Keratinocyte (primary cell): ENCODE data around the gene CAPZA1. TPM values are rescaled to one million over a fixed set of nuclear protein-coding genes. Genes with fewer than 3 reads are reported as not detected.

Source experiments
- DNase-seq: peaks from one replicate; pipeline ENCODE4 v3.0.0-alpha.2; 2011; ENCODE audit warnings: low read depth, missing footprints, low spot score
- FAIRE-seq: peaks from 2 replicates; lab custom pipeline; 2011; peaks lifted over from hg19 to GRCh38; lab: Jason Lieb, UNC
- H2AFZ ChIP-seq: 2 replicates; pipeline ENCODE4 v1.6.0; 2012; ENCODE audit warnings: low read length, control low read depth, inconsistent platforms; ENCODE audit not compliant: control insufficient read depth
- H3K27ac ChIP-seq: 2 replicates; pipeline ENCODE4 v1.5.1; 2011; ENCODE audit warnings: low read length; ENCODE audit not compliant: control insufficient read depth, insufficient read depth
- H3K27me3 ChIP-seq: 3 replicates; pipeline ENCODE4 v1.6.0; 2011; ENCODE audit warnings: low read length; ENCODE audit not compliant: control insufficient read depth, insufficient read depth; ENCODE audit errors: extremely low read depth
- H3K36me3 ChIP-seq, 2 experiments: 2 replicates in 1 of 2; 3 replicates in 1 of 2; pipeline ENCODE4 v1.5.1; 2011; ENCODE audit warnings: low read length in 2 of 2, mild to moderate bottlenecking in 1 of 2; ENCODE audit not compliant: control insufficient read depth in 2 of 2, insufficient read depth in 2 of 2; ENCODE audit errors: extremely low read depth in 1 of 2
- H3K4me1 ChIP-seq: 3 replicates; pipeline ENCODE4 v1.5.1; 2011; ENCODE audit warnings: low read length; ENCODE audit not compliant: control insufficient read depth, insufficient read depth; ENCODE audit errors: extremely low read depth
- H3K4me2 ChIP-seq: 3 replicates; pipeline ENCODE4 v1.6.0; 2011; ENCODE audit warnings: low read depth, low read length; ENCODE audit not compliant: control insufficient read depth, insufficient read depth; ENCODE audit errors: extremely low read depth
- H3K4me3 ChIP-seq, 3 experiments: fragments of 200-600 bp in 1 of 3; sonication (generic) in 1 of 3; 2 replicates in 2 of 3; 3 replicates in 1 of 3; pipeline ENCODE4 v1.5.1; 2011 to 2016; ENCODE audit warnings: low read length in 3 of 3, mild to moderate bottlenecking in 3 of 3, control low read depth in 2 of 3, inconsistent platforms in 1 of 3, low read depth in 1 of 3, mixed read lengths in 1 of 3, mixed run types in 1 of 3, moderate library complexity in 1 of 3; ENCODE audit not compliant: control insufficient read depth in 2 of 3, insufficient read depth in 2 of 3; ENCODE audit errors: extremely low read depth in 1 of 3
- H3K79me2 ChIP-seq: 2 replicates; pipeline ENCODE4 v1.6.0; 2012; ENCODE audit warnings: low read length; ENCODE audit not compliant: control insufficient read depth, insufficient read depth
- H3K9ac ChIP-seq: 3 replicates; pipeline ENCODE4 v1.6.0; 2011; ENCODE audit warnings: low read length; ENCODE audit not compliant: control insufficient read depth, insufficient read depth; ENCODE audit errors: extremely low read depth
- H3K9me1 ChIP-seq: 3 replicates; pipeline ENCODE4 v1.6.0; 2011; ENCODE audit warnings: low read length; ENCODE audit not compliant: control insufficient read depth, insufficient read depth; ENCODE audit errors: extremely low read depth
- H3K9me3 ChIP-seq: 2 replicates; pipeline ENCODE4 v1.5.1; 2012; ENCODE audit warnings: low read depth, low read length; ENCODE audit not compliant: control insufficient read depth
- H4K20me1 ChIP-seq: 3 replicates; pipeline ENCODE4 v1.6.0; 2011; ENCODE audit warnings: low read length; ENCODE audit not compliant: control insufficient read depth, insufficient read depth; ENCODE audit errors: extremely low read depth
- CTCF ChIP-seq, 3 experiments: IDR thresholded peaks in 1 of 3; conservative IDR thresholded peaks in 1 of 3; optimal IDR thresholded peaks in 1 of 3; 2 replicates in 2 of 3; 3 replicates in 1 of 3; pipeline versions ENCODE3 to v1.5.1; 2011; ENCODE audit warnings: low read length in 3 of 3, mild to moderate bottlenecking in 3 of 3, moderate library complexity in 2 of 3, control low read depth in 1 of 3, inconsistent platforms in 1 of 3; ENCODE audit not compliant: insufficient read depth in 2 of 3; ENCODE audit errors: extremely low read depth in 1 of 3
- EZH2 ChIP-seq: IDR thresholded peaks from one replicate; pipeline ENCODE4 v1.6.1; 2012; ENCODE audit warnings: inconsistent platforms, mild to moderate bottlenecking, low read length, moderate library complexity
- dilution Hi-C: fragments of 300-500 bp; cut with MboI; formaldehyde crosslinking; loops from one replicate; pipeline ENCODE4 v1.7.0; 2020; ENCODE audit warnings: low sequenced_read_pairs; ENCODE audit not compliant: extremely low pct_ligation_motif_present
- polyA plus RNA-seq, 5 experiments: library from polyadenylated mRNA; depleted of rRNA in 3 of 5; stranded (reverse) in 3 of 5; stranded (forward) in 1 of 5; unstranded in 1 of 5; fragments of >200 nt; gene quantifications; 1 replicate in 1 of 5; 2 replicates in 3 of 5; 3 replicates in 1 of 5; pipeline versions ENCODE4 v1.2.1 to v1.2.3, GENCODE V29; 2011 to 2012; ENCODE audit warnings: missing spikeins in 2 of 5, low read depth in 1 of 5, low replicate concordance in 1 of 5

Gene CAPZA1
- polyA plus RNA-seq, 1 donor (not counting 4 experiments of a cell fraction or from before 2014, with no cell fraction given), result 239 TPM

- H4K20me1 ChIP-seq, result no peaks in the 10 kb centered on the region
- no peak overlapping the region for H2AFZ ChIP-seq
- peaks cover 6 to 9% of the 10 kb centered on the region in 2 experiments for H3K36me3 ChIP-seq
- H3K27ac ChIP-seq, result no peak overlapping the region
- DNase-seq (no peak), FAIRE-seq (no peak)
- no peak overlapping the region for H3K4me2 ChIP-seq
- no peak for TF ChIP-seq CTCF (optimal IDR thresholded peaks at IDR 0.05 in 1 of 3, IDR thresholded peaks at IDR 0.05 in 1 of 3, conservative IDR thresholded peaks at IDR 0.05 in 1 of 3; ENCODE audit: extremely low read depth in 1 of 3, insufficient read depth in 2 of 3, low read length in 3 of 3)
- no peak for TF ChIP-seq EZH2
- H3K79me2 ChIP-seq, result no peaks in the 10 kb centered on the region
- H3K4me1 ChIP-seq, result no peaks in the 10 kb centered on the region
- no peaks in the 10 kb centered on the region for H3K9me3 ChIP-seq
- no peak overlapping the region for H3K4me3 ChIP-seq
- H3K9me1 ChIP-seq, result no peaks in the 10 kb centered on the region
- no peaks in the 10 kb centered on the region for H3K27me3 ChIP-seq
- dilution Hi-C loops, result no loop called here
- no peak overlapping the region for H3K9ac ChIP-seq
These were observed 20.2 kb upstream of the CAPZA1 start for GRCh38 chr1:112599477-112599876.

GRCh38 chr1:112603012-112603411 is 16.6 kb upstream of the CAPZA1 start:
- Histone ChIP-seq H4K20me1 (no peaks in the 10 kb centered on the region), H3K9me1 (no peaks in the 10 kb centered on the region), H3K4me2 (no peak overlapping the region), H2AFZ (no peak overlapping the region), H3K79me2 (no peaks in the 10 kb centered on the region), H3K4me1 (peaks cover 19% of the 10 kb centered on the region), H3K27ac (no peak overlapping the region), H3K9me3 (no peaks in the 10 kb centered on the region), H3K9ac (no peak overlapping the region), H3K4me3 (no peak overlapping the region), H3K36me3 (peaks cover 2 to 18% of the 10 kb centered on the region in 2 experiments), H3K27me3 (no peaks in the 10 kb centered on the region)
- no peak for DNase-seq
- no peak for TF ChIP-seq EZH2
- TF ChIP-seq CTCF (optimal IDR thresholded peaks at IDR 0.05 in 1 of 3, IDR thresholded peaks at IDR 0.05 in 1 of 3, conservative IDR thresholded peaks at IDR 0.05 in 1 of 3; ENCODE audit: extremely low read depth in 1 of 3, insufficient read depth in 2 of 3, low read length in 3 of 3), result no peak
- no peak for FAIRE-seq
- dilution Hi-C loops, result no loop called here
